Activated naive CD8-positive, alpha-beta T cell treated with anti-CD3 and anti-CD28 coated beads, Interleukin-2, amount 10 ng/mL, durations not matched to agents 7 days and 5 days (primary cell): ENCODE results near the gene MIER2. TPM values are rescaled to one million over a fixed set of nuclear protein-coding genes. Genes with fewer than 3 reads are reported as not detected.

Experiments
- ATAC-seq: fragments of 150-1000 bp; cut with Tn5 transposase; one replicate; pipeline ENCODE4 v1.10.0; 2021; ENCODE audit warnings: low read depth, moderate library complexity
- POLR2A ChIA-PET: fragments of 350-600 bp; sonication (Branson Sonifier 250); formaldehyde crosslinking; loops from one replicate; lab custom pipeline; 2021; ENCODE audit warnings: antibody characterized with exemption; lab: Charles Lee
- DNase-seq: peaks from one replicate; pipeline ENCODE4 v3.0.0; 2021
- H3K27ac Mint-ChIP-seq: one replicate; pipeline ENCODE4 v1.8.0; 2022; ENCODE audit warnings: mild to moderate bottlenecking, mixed read lengths
- H3K27me3 Mint-ChIP-seq: one replicate; pipeline ENCODE4 v1.8.0; 2022; ENCODE audit warnings: mild to moderate bottlenecking, moderate library complexity, mixed read lengths
- H3K36me3 Mint-ChIP-seq: one replicate; pipeline ENCODE4 v1.8.0; 2021; ENCODE audit warnings: mild to moderate bottlenecking, mixed read lengths
- H3K4me1 Mint-ChIP-seq: one replicate; pipeline ENCODE4 v1.8.0; 2021; ENCODE audit warnings: mixed read lengths
- H3K4me3 Mint-ChIP-seq: one replicate; pipeline ENCODE4 v1.8.0; 2022; ENCODE audit warnings: mild to moderate bottlenecking, moderate library complexity, mixed read lengths
- H3K9me3 Mint-ChIP-seq: one replicate; pipeline ENCODE4 v1.8.0; 2021; ENCODE audit warnings: mixed read lengths
- total RNA-seq, 2 experiments: library from RNA; stranded (reverse); gene quantifications; one replicate each; pipeline ENCODE4 v1.2.3, GENCODE V29; 2021

Gene MIER2
- total RNA-seq, 2 experiments from 2014 or later: 23.4 to 24.9 TPM

DNA sequence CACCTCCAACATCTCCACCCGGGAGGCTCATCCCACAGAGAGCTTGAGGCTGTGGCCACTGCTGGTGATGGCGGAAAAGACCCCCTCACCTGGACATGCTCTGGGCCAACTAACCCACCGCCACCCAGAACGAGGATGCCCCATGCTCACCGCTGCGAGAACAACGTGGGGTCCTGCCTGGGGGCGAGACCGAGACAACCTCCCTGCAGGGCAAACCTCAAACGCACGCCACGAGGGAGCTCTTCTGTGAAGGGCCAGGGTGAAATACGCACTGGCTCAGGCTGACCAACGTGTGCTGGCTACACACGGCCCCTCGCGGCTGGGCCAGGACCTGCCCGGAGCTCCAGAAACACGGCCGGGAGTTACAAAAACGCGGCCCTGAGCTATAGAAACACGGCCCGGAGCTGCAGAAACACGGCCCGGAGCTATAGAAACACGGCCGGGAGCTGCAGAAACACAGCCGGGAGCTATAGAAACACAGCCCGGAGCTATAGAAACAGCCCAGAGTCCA lies 34.4 kb downstream of the MIER2 start:
- peaks cover under 1% of the 10 kb centered on the region for H3K4me1 Mint-ChIP-seq
- no peak overlapping the region for H3K27ac Mint-ChIP-seq
- no peaks in the 10 kb centered on the region for H3K27me3 Mint-ChIP-seq
- no peak overlapping the region for H3K4me3 Mint-ChIP-seq
- no peaks in the 10 kb centered on the region for H3K9me3 Mint-ChIP-seq
- DNase-seq: no peak
- H3K36me3 Mint-ChIP-seq: peaks cover 6% of the 10 kb centered on the region
- POLR2A ChIA-PET: no interaction called here
- ATAC-seq: no peak

- Mint-ChIP-seq H3K36me3 (peaks cover 11% of the 10 kb centered on the region), H3K27ac (no peak overlapping the region), H3K4me1 (no peaks in the 10 kb centered on the region), H3K27me3 (no peaks in the 10 kb centered on the region), H3K9me3 (no peaks in the 10 kb centered on the region), H3K4me3 (no peak overlapping the region)
- no peak for ATAC-seq
- no peak for DNase-seq
- POLR2A ChIA-PET: no interaction called here
These were observed 35.4 kb downstream of the MIER2 start for GRCh38 chr19:309206-309565.

DNA sequence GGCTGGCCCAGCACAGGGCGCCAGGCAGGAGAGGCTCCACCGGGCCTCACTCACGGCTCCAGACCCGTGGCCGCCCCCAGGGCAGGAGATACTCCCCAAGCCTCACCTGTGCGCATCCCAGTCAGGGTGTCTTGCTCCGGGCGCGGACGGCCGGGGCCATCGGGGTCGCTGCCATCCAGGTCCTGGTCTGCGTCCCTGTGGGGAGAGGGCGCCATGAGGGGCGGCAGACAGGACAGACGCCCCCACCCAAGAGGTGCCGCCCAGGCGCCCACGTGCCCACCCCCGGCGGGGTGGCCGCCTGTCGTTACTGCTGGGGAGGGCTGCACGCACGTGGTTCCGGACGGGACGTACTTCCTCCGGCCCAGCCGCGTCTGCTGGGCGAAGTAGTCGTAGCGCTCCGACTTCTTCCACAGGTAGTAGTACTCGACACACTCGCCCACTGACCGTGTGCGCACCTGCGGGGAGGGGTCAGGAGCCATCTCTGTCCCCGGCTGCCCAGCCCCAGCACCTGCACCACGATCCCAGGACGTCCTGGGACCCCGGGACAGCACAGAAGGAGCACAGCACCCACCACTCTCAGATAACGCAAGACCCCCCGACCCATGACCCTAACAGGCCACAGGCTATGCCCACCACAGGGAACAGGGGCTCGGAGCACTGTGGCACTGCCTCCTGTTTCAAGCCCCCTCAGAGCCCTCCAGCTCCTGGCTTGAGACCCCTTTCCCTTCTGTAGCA lies 36.0 kb downstream of the MIER2 start:
- DNase-seq (no peak), ATAC-seq (no peak)
- POLR2A ChIA-PET: no interaction called here
- Mint-ChIP-seq H3K9me3 (no peaks in the 10 kb centered on the region), H3K27ac (no peak overlapping the region), H3K36me3 (peaks cover 11% of the 10 kb centered on the region), H3K4me3 (no peak overlapping the region), H3K4me1 (no peaks in the 10 kb centered on the region), H3K27me3 (no peaks in the 10 kb centered on the region)

DNA sequence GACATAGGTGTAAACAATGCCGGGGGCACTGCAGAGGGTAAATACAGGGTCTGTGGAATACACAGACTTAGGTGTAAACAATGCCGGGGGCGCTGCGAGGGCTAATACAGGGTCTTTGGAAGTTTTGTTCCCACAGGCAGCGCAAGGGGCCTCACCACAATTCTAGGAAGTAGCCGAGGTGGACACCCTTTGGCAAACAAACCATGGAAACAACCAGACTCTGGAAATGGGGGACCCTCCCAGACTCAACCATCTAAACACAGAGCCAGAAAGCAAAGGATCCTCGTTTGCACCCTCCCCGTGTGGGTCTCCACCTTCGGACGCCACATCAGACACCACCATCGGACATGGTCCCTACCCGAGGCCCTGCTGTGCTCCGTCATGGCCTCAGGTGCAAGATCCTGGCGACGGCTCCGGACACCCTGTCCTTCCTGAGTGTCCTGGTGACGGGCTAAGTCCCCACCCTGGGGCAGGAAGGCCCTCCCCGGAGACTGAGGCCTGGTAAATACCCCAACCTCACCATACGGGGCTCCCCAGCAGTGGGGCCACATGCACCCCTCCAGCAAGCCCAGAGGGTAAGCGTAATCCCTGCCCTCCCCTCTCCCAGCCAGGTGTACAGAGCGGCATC lies 36.7 kb downstream of the MIER2 start:
- H3K27me3 Mint-ChIP-seq: no peaks in the 10 kb centered on the region
- DNase-seq (no peak), ATAC-seq (no peak)
- H3K9me3 Mint-ChIP-seq: no peaks in the 10 kb centered on the region
- H3K27ac Mint-ChIP-seq: no peak overlapping the region
- POLR2A ChIA-PET: no interaction called here
- peaks cover 11% of the 10 kb centered on the region for H3K36me3 Mint-ChIP-seq
- H3K4me3 Mint-ChIP-seq: no peak overlapping the region
- no peaks in the 10 kb centered on the region for H3K4me1 Mint-ChIP-seq

DNA sequence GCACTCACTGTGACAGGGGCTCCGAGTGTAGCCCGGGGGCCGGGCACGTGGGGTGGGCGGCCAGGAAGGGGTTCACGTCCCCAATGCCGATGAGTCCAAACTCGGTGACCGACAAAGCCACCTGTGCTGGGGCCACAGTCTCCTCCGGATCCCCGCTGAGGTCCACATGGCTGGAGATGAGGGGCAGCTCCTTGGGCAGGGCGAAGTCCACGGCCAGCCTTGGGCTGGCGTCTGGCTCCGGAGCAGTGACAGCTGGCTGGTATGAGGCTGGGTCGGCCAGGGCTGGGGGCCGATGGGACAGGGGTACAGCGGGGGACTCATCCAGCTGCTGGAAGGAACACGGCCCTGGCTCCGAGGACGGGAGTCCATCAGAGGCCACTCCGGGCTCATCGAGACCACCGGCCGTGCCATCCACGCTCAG lies 37.5 kb downstream of the MIER2 start:
- DNase-seq (no peak), ATAC-seq (no peak)
- no peaks in the 10 kb centered on the region for H3K9me3 Mint-ChIP-seq
- no peaks in the 10 kb centered on the region for H3K27me3 Mint-ChIP-seq
- no peak overlapping the region for H3K27ac Mint-ChIP-seq
- H3K36me3 Mint-ChIP-seq: peaks cover 11% of the 10 kb centered on the region
- H3K4me3 Mint-ChIP-seq: no peak overlapping the region
- POLR2A ChIA-PET: no interaction called here
- H3K4me1 Mint-ChIP-seq: no peaks in the 10 kb centered on the region

- peaks cover 11% of the 10 kb centered on the region for H3K36me3 Mint-ChIP-seq
- H3K4me1 Mint-ChIP-seq: no peaks in the 10 kb centered on the region
- ATAC-seq (no peak), DNase-seq (no peak)
- H3K4me3 Mint-ChIP-seq: no peak overlapping the region
- POLR2A ChIA-PET: no interaction called here
- no peaks in the 10 kb centered on the region for H3K9me3 Mint-ChIP-seq
- no peaks in the 10 kb centered on the region for H3K27me3 Mint-ChIP-seq
- no peak overlapping the region for H3K27ac Mint-ChIP-seq
These were observed 38.3 kb downstream of the MIER2 start for GRCh38 chr19:306151-306900.

GRCh38 chr19:305240-306150 lies 39.1 kb downstream of the MIER2 start:
- Mint-ChIP-seq H3K4me3 (no peak overlapping the region), H3K27me3 (no peaks in the 10 kb centered on the region), H3K4me1 (no peaks in the 10 kb centered on the region), H3K27ac (no peak overlapping the region), H3K9me3 (no peaks in the 10 kb centered on the region), H3K36me3 (peaks cover 11% of the 10 kb centered on the region)
- DNase-seq (no peak), ATAC-seq (no peak)
- POLR2A ChIA-PET: no interaction called here

- ATAC-seq: no peak
- POLR2A ChIA-PET: no interaction called here
- H3K9me3 Mint-ChIP-seq: no peaks in the 10 kb centered on the region
These were observed 47.9 kb downstream of the MIER2 start for GRCh38 chr19:296476-297225.

DNA sequence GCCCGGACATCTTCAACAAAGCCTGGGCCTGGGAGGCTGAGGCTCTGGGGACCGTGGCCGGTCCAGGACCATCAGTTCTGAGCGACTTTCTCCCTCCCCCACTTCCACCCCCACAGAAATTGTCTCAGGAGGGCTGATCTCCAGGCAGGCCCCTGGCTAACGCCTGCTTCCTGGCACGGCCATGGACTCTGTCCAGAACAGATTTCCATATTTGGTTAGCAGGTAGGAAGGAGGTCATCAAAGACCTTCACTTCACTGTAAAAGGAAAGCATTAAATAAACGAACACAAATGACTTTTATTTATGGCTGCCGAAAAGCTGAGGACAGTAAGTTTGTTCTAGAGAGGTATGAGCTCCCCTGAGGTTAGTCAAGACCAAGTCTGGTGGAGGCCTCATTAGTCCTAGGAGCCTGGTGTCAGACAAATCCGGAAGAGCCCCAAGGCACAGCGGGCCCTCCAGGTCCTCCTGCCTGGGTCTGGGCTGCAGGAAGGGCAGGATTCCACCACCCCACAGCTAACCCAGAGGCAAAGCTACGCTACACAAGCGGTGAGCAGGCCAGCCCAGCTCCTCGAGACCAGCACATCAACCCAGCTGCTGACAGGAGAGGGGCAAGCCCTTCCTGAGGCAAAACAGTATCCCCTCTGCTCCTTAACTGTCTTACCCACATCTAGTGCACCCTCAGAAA lies 48.8 kb downstream of the MIER2 start:
- Mint-ChIP-seq H3K36me3 (no peaks in the 10 kb centered on the region), H3K9me3 (no peaks in the 10 kb centered on the region), H3K4me1 (no peaks in the 10 kb centered on the region), H3K27me3 (peaks cover 33% of the 10 kb centered on the region), H3K4me3 (no peak overlapping the region), H3K27ac (no peak overlapping the region)
- ATAC-seq (no peak), DNase-seq (no peak)
- POLR2A ChIA-PET: no interaction called here

More at GRCh38 chr19:296476-297225, 47.9 kb downstream of the MIER2 start:
- Mint-ChIP-seq H3K4me1 (no peaks in the 10 kb centered on the region), H3K4me3 (no peak overlapping the region), H3K27ac (no peak overlapping the region), H3K36me3 (no peaks in the 10 kb centered on the region), H3K27me3 (peaks cover 33% of the 10 kb centered on the region)
- no peak for DNase-seq

DNA sequence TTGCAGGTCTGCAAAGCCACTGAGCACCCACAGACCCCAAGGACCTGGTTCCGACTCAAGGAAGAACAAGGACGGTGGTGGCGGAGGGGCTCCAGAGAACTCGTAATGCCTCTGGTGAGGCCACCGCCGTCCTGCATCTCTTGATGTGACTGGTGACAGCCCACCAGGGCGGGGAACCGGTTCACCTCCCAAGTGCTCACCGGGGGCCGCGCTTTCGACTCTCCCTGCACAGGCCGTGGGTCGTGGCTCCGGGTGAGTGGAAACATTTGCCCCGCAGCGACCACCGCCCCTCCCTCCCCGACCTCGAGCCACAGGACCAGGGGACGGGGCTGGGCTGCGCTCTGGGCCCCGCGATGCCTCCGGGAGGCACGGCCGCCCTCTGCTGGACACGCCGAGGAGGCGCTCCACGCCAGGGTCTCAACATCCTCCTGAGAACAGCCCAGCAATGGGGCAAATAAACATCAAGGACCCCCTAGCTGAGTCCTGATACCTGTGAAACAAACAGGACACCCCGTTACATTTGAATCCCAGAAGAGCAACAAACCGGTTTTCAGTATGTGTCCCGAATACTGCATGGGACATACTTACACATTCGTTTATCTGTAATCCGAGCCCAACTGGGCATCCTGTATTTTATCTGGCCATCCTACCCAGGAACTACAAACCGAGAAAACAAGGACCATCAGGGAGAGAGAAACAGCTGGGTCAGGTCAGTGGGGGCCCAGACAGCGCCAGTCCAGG lies 49.5 kb downstream of the MIER2 start:
- ATAC-seq (peak; percentile 66), DNase-seq (peak; percentile 70)
- Mint-ChIP-seq H3K9me3 (no peaks in the 10 kb centered on the region), H3K36me3 (no peaks in the 10 kb centered on the region), H3K27ac (no peak overlapping the region), H3K4me3 (no peak overlapping the region), H3K27me3 (peaks cover 36% of the 10 kb centered on the region), H3K4me1 (no peaks in the 10 kb centered on the region)
- POLR2A ChIA-PET: no interaction called here

GRCh38 chr19:294341-294945 lies 50.2 kb downstream of the MIER2 start:
- ATAC-seq (no peak), DNase-seq (no peak)
- POLR2A ChIA-PET: no interaction called here
- no peak overlapping the region for H3K4me3 Mint-ChIP-seq
- H3K4me1 Mint-ChIP-seq: no peaks in the 10 kb centered on the region
- H3K27me3 Mint-ChIP-seq: peaks cover 43% of the 10 kb centered on the region
- no peaks in the 10 kb centered on the region for H3K9me3 Mint-ChIP-seq
- no peak overlapping the region for H3K27ac Mint-ChIP-seq
- no peaks in the 10 kb centered on the region for H3K36me3 Mint-ChIP-seq
